Skeletal muscle satellite cell (primary cell): Measurements from ENCODE around the gene IL23A.
"Not testable (repeated sequence)": the region's sequence is repeated elsewhere in the genome, so short reads cannot be mapped to it uniquely, and the experiment has no call there.

Experiments
- H3K27me3 ChIP-seq: 2 replicates; pipeline ENCODE4 v1.7.0; 2013; ENCODE audit warnings: low read length; ENCODE audit not compliant: control insufficient read depth, insufficient read depth
- H3K36me3 ChIP-seq: 2 replicates; pipeline ENCODE4 v1.7.0; 2013; ENCODE audit warnings: mild to moderate bottlenecking, control low read depth, low read length; ENCODE audit not compliant: insufficient read depth
- H3K4me1 ChIP-seq: 2 replicates; pipeline ENCODE4 v1.7.0; 2013; ENCODE audit warnings: low read length; ENCODE audit not compliant: control insufficient read depth, insufficient read depth
- H3K4me2 ChIP-seq: 2 replicates; pipeline ENCODE4 v1.7.0; 2013; ENCODE audit warnings: mild to moderate bottlenecking, low read length
- H3K4me3 ChIP-seq: 2 replicates; pipeline ENCODE4 v1.7.0; 2013; ENCODE audit warnings: low read length
- H3K9ac ChIP-seq: 2 replicates; pipeline ENCODE4 v1.7.0; 2013; ENCODE audit warnings: mild to moderate bottlenecking, low read depth, low read length, moderate library complexity
- H3K9me3 ChIP-seq: replicated peaks from 2 replicates; pipeline ENCODE4 v1.7.0; 2013; ENCODE audit warnings: mild to moderate bottlenecking, control low read depth, low read length

IL23A gene

DNA sequence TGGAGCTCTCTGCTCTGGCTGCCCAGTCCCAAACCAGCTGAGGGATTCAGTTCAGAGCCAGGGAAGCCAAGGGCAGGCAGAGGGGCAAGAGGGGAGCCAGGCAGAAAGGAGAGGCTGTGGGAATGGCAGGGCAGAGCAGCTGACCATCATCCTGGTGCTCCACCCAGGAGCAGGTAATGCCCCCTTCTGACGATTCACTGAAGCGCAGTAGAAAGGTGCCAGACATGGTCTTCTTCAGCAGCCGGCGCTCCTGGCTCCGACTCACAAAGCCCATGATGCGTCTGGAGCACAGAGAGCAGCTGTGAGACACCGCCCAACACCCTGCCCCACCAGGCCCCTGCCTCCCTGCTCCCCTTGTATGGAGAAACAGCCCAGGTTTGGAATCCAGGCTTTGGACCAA is 8.0 kb downstream of the IL23A start:
- H3K4me2 ChIP-seq = no peak overlapping the region
- peaks cover 80% of the 10 kb centered on the region for H3K36me3 ChIP-seq
- no peaks in the 10 kb centered on the region for H3K4me1 ChIP-seq
- no peaks in the 10 kb centered on the region for H3K9me3 ChIP-seq
- H3K27me3 ChIP-seq = no peaks in the 10 kb centered on the region
- no peak overlapping the region for H3K9ac ChIP-seq
- H3K4me3 ChIP-seq = no peak overlapping the region

DNA sequence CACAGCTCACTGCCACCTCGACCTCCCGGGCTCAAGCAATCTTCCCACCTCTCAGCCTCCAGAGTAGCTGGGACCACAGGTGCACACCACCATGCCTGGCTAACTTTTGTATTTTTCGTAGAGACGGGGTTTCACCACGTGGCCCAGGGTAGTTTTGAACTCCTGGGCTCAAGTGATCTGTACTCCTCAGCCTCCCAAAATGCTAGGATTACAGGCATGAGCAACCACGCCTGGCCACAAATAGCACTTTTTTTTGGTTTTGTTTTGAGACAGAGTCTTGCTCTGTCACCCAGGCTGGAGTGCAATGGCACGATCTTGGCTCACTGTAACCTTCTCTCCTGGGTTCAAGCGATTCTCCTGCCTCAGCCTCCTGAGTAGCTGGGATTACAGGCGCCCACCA is 8.6 kb downstream of the IL23A start:
- peaks cover 77% of the 10 kb centered on the region for H3K36me3 ChIP-seq
- not testable (repeated sequence) for H3K4me3 ChIP-seq, H3K4me1 ChIP-seq, H3K27me3 ChIP-seq, H3K4me2 ChIP-seq, H3K9me3 ChIP-seq, H3K9ac ChIP-seq

- no peaks in the 10 kb centered on the region for H3K27me3 ChIP-seq
- H3K4me2 ChIP-seq = no peak overlapping the region
- H3K4me3 ChIP-seq = no peak overlapping the region
- no peaks in the 10 kb centered on the region for H3K9me3 ChIP-seq
- H3K9ac ChIP-seq = no peak overlapping the region
- H3K4me1 ChIP-seq = no peaks in the 10 kb centered on the region
- H3K36me3 ChIP-seq = peaks cover 68% of the 10 kb centered on the region
Measured at GRCh38 chr12:56348776-56349175, 10.1 kb downstream of the IL23A start.

DNA sequence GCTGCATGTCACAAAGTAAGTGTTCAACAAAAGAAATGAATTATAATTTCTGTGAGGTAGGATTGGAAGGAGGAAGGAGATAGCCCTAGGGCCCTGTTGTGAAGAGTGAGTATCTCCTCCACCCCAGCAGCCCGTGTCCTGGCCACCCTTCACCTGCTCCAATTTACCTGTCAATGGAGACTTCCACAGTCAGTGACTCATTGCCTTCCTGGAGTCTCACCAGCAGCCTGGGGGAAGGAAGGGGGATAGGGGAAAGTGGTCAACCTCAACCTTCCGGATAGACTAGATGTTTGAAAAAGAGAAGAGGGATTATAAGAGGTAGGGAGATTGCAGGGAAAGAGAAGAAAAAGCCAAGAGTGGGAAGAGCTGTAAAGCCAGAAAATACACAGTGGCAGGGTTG is 12.0 kb downstream of the IL23A start:
- H3K36me3 ChIP-seq = peaks cover 76% of the 10 kb centered on the region
- no peak overlapping the region for H3K9ac ChIP-seq
- H3K9me3 ChIP-seq = no peaks in the 10 kb centered on the region
- H3K4me3 ChIP-seq = no peak overlapping the region
- no peaks in the 10 kb centered on the region for H3K4me1 ChIP-seq
- H3K4me2 ChIP-seq = no peak overlapping the region
- H3K27me3 ChIP-seq = no peaks in the 10 kb centered on the region

- Histone ChIP-seq H3K4me1 (no peaks in the 10 kb centered on the region), H3K9ac (no peak overlapping the region), H3K9me3 (no peaks in the 10 kb centered on the region), H3K27me3 (no peaks in the 10 kb centered on the region), H3K4me3 (no peak overlapping the region), H3K36me3 (peaks cover 76% of the 10 kb centered on the region), H3K4me2 (no peak overlapping the region)
Measured at GRCh38 chr12:56351325-56351724, 12.6 kb downstream of the IL23A start.

DNA sequence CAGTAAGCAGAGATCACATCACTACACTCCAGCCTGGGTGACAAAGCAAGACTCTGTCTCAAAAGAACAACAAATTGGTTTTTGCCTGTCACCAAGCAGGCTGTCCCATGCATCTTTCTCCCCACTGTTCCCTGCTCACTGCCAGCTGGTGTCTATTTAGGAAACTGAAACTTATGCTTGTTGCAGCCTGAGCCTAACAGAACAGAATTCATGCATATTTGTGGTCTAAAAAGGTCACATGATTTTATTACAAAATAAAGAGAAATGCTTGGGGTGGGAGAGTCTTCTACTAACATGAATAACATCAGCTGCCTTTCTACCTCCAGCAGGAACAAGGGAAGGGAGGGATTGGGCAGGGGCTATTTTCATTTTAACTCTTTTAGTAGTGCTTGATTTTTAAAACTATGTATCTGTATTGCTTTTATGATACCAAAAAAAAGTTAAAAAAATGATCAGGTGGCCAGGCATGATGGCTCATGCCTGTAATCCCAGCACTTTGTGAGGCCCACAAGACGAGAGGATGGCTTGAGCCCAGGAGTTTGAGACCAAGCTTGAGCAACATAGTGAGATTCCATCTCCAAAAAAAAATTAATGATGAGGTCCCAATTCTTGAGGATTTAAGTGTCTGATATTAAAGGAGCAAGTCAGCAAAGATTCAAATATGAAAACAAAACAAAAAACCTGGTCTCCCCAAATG is 20.3 kb downstream of the IL23A start:
- peak overlapping the region; percentile 85 for H3K4me3 ChIP-seq
- no peaks in the 10 kb centered on the region for H3K27me3 ChIP-seq
- H3K4me2 ChIP-seq = peak overlapping the region; percentile 90
- H3K4me1 ChIP-seq = peaks cover 18% of the 10 kb centered on the region
- H3K9me3 ChIP-seq = no peaks in the 10 kb centered on the region
- H3K9ac ChIP-seq = peak overlapping the region; percentile 94
- peaks cover 24% of the 10 kb centered on the region for H3K36me3 ChIP-seq

- H3K27me3 ChIP-seq = no peaks in the 10 kb centered on the region
- peak within 1 kb of the TSS; percentile 90 for H3K4me2 ChIP-seq
- peaks cover 18% of the 10 kb centered on the region for H3K4me1 ChIP-seq
- H3K9me3 ChIP-seq = no peaks in the 10 kb centered on the region
- H3K9ac ChIP-seq = peak within 1 kb of the TSS; percentile 94
- H3K36me3 ChIP-seq = peaks cover 13% of the 10 kb centered on the region
- peak within 1 kb of the TSS; percentile 85 for H3K4me3 ChIP-seq
Measured at GRCh38 chr12:56359851-56360767, 21.4 kb downstream of the IL23A start, which contains the start of gene STAT2. TSS of gene STAT2 (minus strand) at chr12:56360107. CDS start at chr12:56356571, 3,536 bp downstream.

DNA sequence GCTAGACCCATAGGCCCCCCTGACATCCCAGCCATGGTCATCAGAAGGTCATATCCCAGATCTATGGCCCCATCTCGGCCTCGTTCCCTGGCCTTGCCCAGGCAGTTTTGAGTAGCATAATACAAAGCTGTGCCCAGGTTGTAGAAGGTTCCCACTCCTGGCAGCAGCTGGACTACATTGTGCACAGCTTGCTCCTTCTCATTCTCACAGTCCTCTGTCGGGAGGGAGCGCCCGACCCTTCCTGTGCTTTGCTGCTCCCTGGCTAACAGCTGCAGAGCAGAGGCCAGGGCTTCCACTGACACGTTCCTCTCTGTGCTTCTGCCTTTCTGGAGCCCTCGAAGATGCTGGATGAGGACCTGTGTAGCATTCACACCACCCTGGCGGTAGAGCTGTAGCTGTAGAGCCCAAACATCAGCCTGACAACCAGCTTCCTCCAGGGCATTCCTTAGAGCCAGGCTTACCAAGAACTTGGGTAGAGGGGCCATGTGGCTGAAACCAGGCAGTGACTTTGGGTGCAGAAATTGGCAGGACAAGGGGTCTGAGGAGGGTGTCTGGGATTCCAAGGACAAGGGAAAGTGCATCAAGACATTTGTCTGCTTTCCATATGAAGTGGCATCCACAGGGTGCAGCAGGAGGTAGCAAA is 22.9 kb downstream of the IL23A start:
- Histone ChIP-seq H3K27me3 (no peaks in the 10 kb centered on the region), H3K36me3 (no peaks in the 10 kb centered on the region), H3K4me2 (no peak overlapping the region), H3K4me3 (no peak overlapping the region), H3K9ac (no peak overlapping the region), H3K9me3 (no peaks in the 10 kb centered on the region), H3K4me1 (peaks cover 18% of the 10 kb centered on the region)

GRCh38 chr12:56362130-56363059 is 23.7 kb downstream of the IL23A start, which contains the start of gene APOF:
TSS of gene APOF (minus strand) at chr12:56362857. CDS start at chr12:56362745, 112 bp downstream.
- H3K4me3 ChIP-seq = no peak within 1 kb of the TSS
- H3K4me1 ChIP-seq = peaks cover 18% of the 10 kb centered on the region
- no peaks in the 10 kb centered on the region for H3K9me3 ChIP-seq
- no peak within 1 kb of the TSS for H3K4me2 ChIP-seq
- no peak within 1 kb of the TSS for H3K9ac ChIP-seq
- no peaks in the 10 kb centered on the region for H3K27me3 ChIP-seq
- no peaks in the 10 kb centered on the region for H3K36me3 ChIP-seq

DNA sequence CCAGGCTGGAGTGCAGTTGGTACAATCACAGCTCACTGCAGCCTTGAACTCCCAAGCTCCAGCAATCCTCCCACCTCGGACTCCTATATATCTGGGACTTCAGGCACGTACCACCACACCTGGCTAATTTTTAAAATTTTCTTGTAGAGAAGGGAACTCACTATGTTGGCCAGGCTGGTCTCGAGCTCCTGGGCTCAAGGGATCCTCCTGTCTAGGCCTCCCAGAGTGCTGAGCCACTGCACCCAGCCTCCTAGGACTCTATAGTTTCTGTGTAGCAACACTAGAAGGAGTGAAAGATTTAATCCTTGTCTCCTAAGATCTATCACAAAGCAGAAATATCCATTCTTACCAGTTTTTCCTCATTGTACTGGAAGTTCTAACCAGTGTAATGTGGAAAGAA is 28.3 kb downstream of the IL23A start:
- Histone ChIP-seq H3K4me3 (no peak overlapping the region), H3K4me1 (no peaks in the 10 kb centered on the region), H3K9me3 (no peaks in the 10 kb centered on the region), H3K4me2 (no peak overlapping the region), H3K9ac (no peak overlapping the region), H3K27me3 (peaks cover 8% of the 10 kb centered on the region), H3K36me3 (no peaks in the 10 kb centered on the region)
